Lower leg skin (tissue), 4 donors: ENCODE data around the gene IGSF11. TPM values are rescaled to one million over a fixed set of nuclear protein-coding genes. Genes with fewer than 3 reads are reported as not detected.

Experiments
- DNase-seq, 2 donors: peaks; one replicate each; pipeline ENCODE4 v3.0.0-alpha.2; 2019; ENCODE audit warnings: low spot score in 2 of 2
- H3K4me3 ChIP-seq: fragments of 200-600 bp; sonication (generic); 2 replicates; pipeline ENCODE4 v1.5.1; 2017; ENCODE audit warnings: mild to moderate bottlenecking, low read depth; ENCODE audit not compliant: poor library complexity, severe bottlenecking
- CTCF ChIP-seq, 3 donors: fragments of 450-650 bp; IDR thresholded peaks; one replicate each; pipeline ENCODE4 v1.5.1; 2016; ENCODE audit warnings: antibody characterized with exemption in 3 of 3, mild to moderate bottlenecking in 3 of 3, moderate library complexity in 2 of 3
- POLR2A ChIP-seq, 2 donors: fragments of 450-650 bp; IDR thresholded peaks; one replicate each; pipeline ENCODE4 v1.6.1; 2016 to 2017; ENCODE audit warnings: antibody characterized with exemption in 2 of 2, mild to moderate bottlenecking in 1 of 2, moderate library complexity in 1 of 2
- WGBS, 2 donors: methylation state at CpG; one replicate each; pipeline ENCODE4 v1.1.5; 2018; 5-methylcytosine and 5-hydroxymethylcytosine counted together
- intact Hi-C: fragments of 100-400 bp; cut with DNase I; formaldehyde crosslinking; loops from one replicate; pipeline ENCODE4 v1.15.0; 2023; ENCODE audit warnings: low total_unique reads
- total RNA-seq, 4 donors: library from RNA; depleted of rRNA; stranded (reverse); fragments of >200 nt; gene quantifications; one replicate each; pipeline ENCODE4 v1.1.0, GENCODE V29; 2016

Gene IGSF11
- total RNA-seq, 4 donors from 2014 or later = 1.1 to 3.1 (median 1.8) TPM

- no peak for DNase-seq
- intact Hi-C loops = no loop called here
- TF ChIP-seq CTCF (IDR thresholded peaks at IDR 0.05) = no peak
- no peak for TF ChIP-seq POLR2A (IDR thresholded peaks at IDR 0.05)
- H3K4me3 ChIP-seq = no peak overlapping the region
- WGBS, 2 donors = 74 to 84% methylated on average over 2 of the region's 2 CpGs
These were observed 47.9 kb downstream of the IGSF11 start for GRCh38 chr3:118986734-118987133.

GRCh38 chr3:118984699-118985098 lies 49.9 kb downstream of the IGSF11 start:
- DNase-seq = no peak
- 68 to 72% methylated on average over 2 of the region's 2 CpGs for WGBS, 2 donors
- TF ChIP-seq CTCF (IDR thresholded peaks at IDR 0.05) (no peak), POLR2A (IDR thresholded peaks at IDR 0.05) (no peak)
- no peak overlapping the region for H3K4me3 ChIP-seq
- intact Hi-C loops = no loop called here

- no peak overlapping the region for H3K4me3 ChIP-seq
- no peak for DNase-seq
- WGBS, 2 donors = 82 to 85% methylated on average over 6 of the region's 6 CpGs
- intact Hi-C loops = no loop called here
- TF ChIP-seq POLR2A (IDR thresholded peaks at IDR 0.05) (no peak), CTCF (IDR thresholded peaks at IDR 0.05) (no peak)
These were observed 53.0 kb downstream of the IGSF11 start for GRCh38 chr3:118981494-118982134.

GRCh38 chr3:118980832-118981231 lies 53.8 kb downstream of the IGSF11 start:
- DNase-seq = no peak
- H3K4me3 ChIP-seq = no peak overlapping the region
- intact Hi-C loops = no loop called here
- 81 to 92% methylated on average over 2 of the region's 2 CpGs for WGBS, 2 donors
- TF ChIP-seq POLR2A (IDR thresholded peaks at IDR 0.05) (no peak), CTCF (IDR thresholded peaks at IDR 0.05) (no peak)

GRCh38 chr3:118978393-118978758 lies 56.3 kb downstream of the IGSF11 start:
- intact Hi-C loops = no loop called here
- no peak for DNase-seq
- no peak for TF ChIP-seq CTCF (IDR thresholded peaks at IDR 0.05)
- TF ChIP-seq POLR2A (IDR thresholded peaks at IDR 0.05) = no peak
- 92 to 94% methylated on average over 5 of the region's 5 CpGs for WGBS, 2 donors
- H3K4me3 ChIP-seq = no peak overlapping the region
